NAMALWA (cell line): ENCODE measurements around the gene TPT1.
A peak's percentile ranks its signal among the peaks of the same experiment; 100 is the strongest.
"Not testable (repeated sequence)": the region's sequence is repeated elsewhere in the genome, so short reads cannot be mapped to it uniquely, and the experiment has no call there.

Source experiments
- DNase-seq: peaks from one replicate; pipeline ENCODE4 v3.0.0-alpha.2; 2015; ENCODE audit warnings: low spot score

TPT1 gene

GRCh38 chr13:45341034-45341798 lies at the start of gene TPT1:
TSS of gene TPT1 (minus strand) at chr13:45341183. CDS start at chr13:45341069, 114 bp downstream.
- DNase-seq = peak; percentile 98

GRCh38 chr13:45390348-45390747 lies 49.4 kb upstream of the TPT1 start:
- not testable (repeated sequence) for DNase-seq

GRCh38 chr13:45388664-45389063 lies 47.7 kb upstream of the TPT1 start:
- DNase-seq = no peak

GRCh38 chr13:45386892-45387575 lies 46.1 kb upstream of the TPT1 start:
- DNase-seq = not testable (repeated sequence)

GRCh38 chr13:45385907-45386553 lies 45.0 kb upstream of the TPT1 start:
- DNase-seq = no peak

- no peak for DNase-seq
Observed at GRCh38 chr13:45385320-45385719, 44.3 kb upstream of the TPT1 start.

GRCh38 chr13:45384474-45385174 lies 43.6 kb upstream of the TPT1 start:
- no peak for DNase-seq

- DNase-seq = not testable (repeated sequence)
Observed at GRCh38 chr13:45382739-45383138, 41.8 kb upstream of the TPT1 start.

- DNase-seq = no peak
Observed at GRCh38 chr13:45381196-45381595, 40.2 kb upstream of the TPT1 start.

GRCh38 chr13:45380708-45381107 lies 39.7 kb upstream of the TPT1 start:
- DNase-seq = not testable (repeated sequence)

- not testable (repeated sequence) for DNase-seq
Observed at GRCh38 chr13:45379516-45379915, 38.5 kb upstream of the TPT1 start.

- DNase-seq = not testable (repeated sequence)
Observed at GRCh38 chr13:45378786-45379185, 37.8 kb upstream of the TPT1 start.

- DNase-seq = not testable (repeated sequence)
Observed at GRCh38 chr13:45377314-45377713, 36.3 kb upstream of the TPT1 start.

- not testable (repeated sequence) for DNase-seq
Observed at GRCh38 chr13:45376651-45377050, 35.7 kb upstream of the TPT1 start.

GRCh38 chr13:45374917-45375316 lies 33.9 kb upstream of the TPT1 start:
- no peak for DNase-seq

- DNase-seq = no peak
Observed at GRCh38 chr13:45373162-45373547, 32.2 kb upstream of the TPT1 start.

- DNase-seq = no peak
Observed at GRCh38 chr13:45372189-45373161, 31.5 kb upstream of the TPT1 start.

GRCh38 chr13:45370922-45371406 lies 30.0 kb upstream of the TPT1 start:
- DNase-seq = peak; percentile 53

- DNase-seq = no peak
Observed at GRCh38 chr13:45369116-45369515, 28.1 kb upstream of the TPT1 start.

GRCh38 chr13:45368571-45368970 lies 27.6 kb upstream of the TPT1 start:
- DNase-seq = no peak

- DNase-seq = no peak
Observed at GRCh38 chr13:45368005-45368404, 27.0 kb upstream of the TPT1 start.
